CD14-positive monocyte (primary cell): Measurements from ENCODE around the gene PSMA8. TPM values are rescaled to one million over a fixed set of nuclear protein-coding genes. Genes with fewer than 3 reads are reported as not detected.

ENCODE experiments used
- DNase-seq, 3 donors: peaks; one replicate each; pipeline ENCODE4 v3.0.0-alpha.2; 2011 to 2022
- H2AFZ ChIP-seq: 2 replicates; pipeline ENCODE4 v1.6.0; 2012; ENCODE audit warnings: mild to moderate bottlenecking, low read depth, low read length, inconsistent platforms; ENCODE audit not compliant: insufficient read depth, poor library complexity, severe bottlenecking
- H3K27ac ChIP-seq, 2 donors: 1 replicate in 1 of 2; 2 replicates in 1 of 2; pipeline ENCODE4 v1.5.1; 2012 to 2013; ENCODE audit warnings: low read length in 2 of 2, control low read depth in 1 of 2, inconsistent platforms in 1 of 2, low read depth in 1 of 2, mild to moderate bottlenecking in 1 of 2
- H3K27me3 ChIP-seq, 2 donors: one replicate each; pipeline versions ENCODE4 v1.6.0 to v1.6.1; 2011 to 2013; ENCODE audit warnings: low read length in 2 of 2; ENCODE audit not compliant: control insufficient read depth in 2 of 2, insufficient read depth in 2 of 2
- H3K36me3 ChIP-seq, 2 donors: replicated peaks in 1 of 2; 1 replicate in 1 of 2; 2 replicates in 1 of 2; pipeline versions ENCODE4 v1.5.1 to v1.6.1; 2012 to 2013; ENCODE audit warnings: low read length in 2 of 2, control low read depth in 1 of 2, inconsistent platforms in 1 of 2, mild to moderate bottlenecking in 1 of 2; ENCODE audit not compliant: insufficient read depth in 2 of 2, control insufficient read depth in 1 of 2
- H3K4me1 ChIP-seq, 2 donors: 1 replicate in 1 of 2; 2 replicates in 1 of 2; pipeline versions ENCODE4 v1.5.1 to v1.6.1; 2012 to 2013; ENCODE audit warnings: low read length in 2 of 2, control low read depth in 1 of 2, inconsistent platforms in 1 of 2, mild to moderate bottlenecking in 1 of 2, moderate library complexity in 1 of 2; ENCODE audit not compliant: insufficient read depth in 2 of 2, control insufficient read depth in 1 of 2
- H3K4me2 ChIP-seq: replicated peaks from 2 replicates; pipeline ENCODE3; 2012; ENCODE audit warnings: low read length, moderate library complexity, mild to moderate bottlenecking; ENCODE audit not compliant: poor library complexity, severe bottlenecking; ENCODE audit errors: extremely low read depth
- H3K4me3 ChIP-seq, 3 experiments: fragments of 200-600 bp in 1 of 3; sonication (generic) in 1 of 3; replicated peaks in 1 of 3; 1 replicate in 2 of 3; 2 replicates in 1 of 3; pipeline ENCODE4 v1.5.1; 2011 to 2013; ENCODE audit warnings: low read length in 3 of 3, mild to moderate bottlenecking in 3 of 3, control low read depth in 2 of 3, low read depth in 2 of 3, inconsistent platforms in 1 of 3, moderate library complexity in 1 of 3
- H3K79me2 ChIP-seq: 2 replicates; pipeline ENCODE4 v1.6.0; 2012; ENCODE audit warnings: mild to moderate bottlenecking, control low read depth, inconsistent platforms, low read length, moderate library complexity; ENCODE audit not compliant: insufficient read depth
- H3K9ac ChIP-seq: 2 replicates; pipeline ENCODE4 v1.6.0; 2017; ENCODE audit warnings: low read length, mild to moderate bottlenecking; ENCODE audit not compliant: insufficient read depth, poor library complexity, severe bottlenecking
- H3K9me3 ChIP-seq, 2 donors: replicated peaks in 1 of 2; 1 replicate in 1 of 2; 2 replicates in 1 of 2; pipeline versions ENCODE4 v1.5.1 to v1.6.1; 2012 to 2013; ENCODE audit warnings: low read length in 2 of 2, control low read depth in 1 of 2; ENCODE audit not compliant: control insufficient read depth in 1 of 2, insufficient read depth in 1 of 2
- H4K20me1 ChIP-seq: 2 replicates; pipeline ENCODE4 v1.6.0; 2012; ENCODE audit warnings: mild to moderate bottlenecking, low read length, control low read depth, moderate library complexity; ENCODE audit not compliant: insufficient read depth
- H3K27ac Mint-ChIP-seq, 7 donors: one replicate each; pipeline ENCODE4 v1.8.0; 2020; ENCODE audit warnings: mild to moderate bottlenecking in 7 of 7, mixed read lengths in 7 of 7, moderate library complexity in 6 of 7, inconsistent platforms in 2 of 7
- H3K27me3 Mint-ChIP-seq, 3 donors: one replicate each; pipeline ENCODE4 v1.8.0; 2021 to 2022; ENCODE audit warnings: low read depth in 3 of 3, mild to moderate bottlenecking in 3 of 3, mixed read lengths in 3 of 3, moderate library complexity in 3 of 3, inconsistent platforms in 1 of 3
- H3K36me3 Mint-ChIP-seq, 2 donors: one replicate each; pipeline ENCODE4 v1.8.0; 2020; ENCODE audit warnings: mixed read lengths in 2 of 2, inconsistent platforms in 1 of 2, mild to moderate bottlenecking in 1 of 2
- H3K4me1 Mint-ChIP-seq: one replicate; pipeline ENCODE4 v1.8.0; 2020; ENCODE audit warnings: mild to moderate bottlenecking, mixed read lengths
- H3K4me3 Mint-ChIP-seq, 2 donors: one replicate each; pipeline ENCODE4 v1.8.0; 2020; ENCODE audit warnings: mild to moderate bottlenecking in 2 of 2, mixed read lengths in 2 of 2, moderate library complexity in 1 of 2
- H3K9me3 Mint-ChIP-seq, 7 donors: one replicate each; pipeline ENCODE4 v1.8.0; 2020 to 2022; ENCODE audit warnings: mixed read lengths in 7 of 7, mild to moderate bottlenecking in 6 of 7, moderate library complexity in 6 of 7, inconsistent platforms in 2 of 7
- CTCF ChIP-seq: fragments of 200-600 bp; IDR thresholded peaks from one replicate; pipeline ENCODE4 v1.8.0; 2022; ENCODE audit warnings: antibody characterized with exemption, mild to moderate bottlenecking
- WGBS: methylation state at CpG from one replicate; pipeline ENCODE4 v1.1.5; 2013; ENCODE audit warnings: missing lambda C conversion rate; ENCODE audit not compliant: insufficient coverage; 5-methylcytosine and 5-hydroxymethylcytosine counted together
- intact Hi-C, 2 donors: fragments of 100-400 bp; cut with micrococcal nuclease; formaldehyde crosslinking; loops; one replicate each; pipeline versions ENCODE4 v1.15.0 to v1.15.1; 2023
- polyA plus RNA-seq, 3 donors: library from polyadenylated mRNA; depleted of rRNA in 1 of 3; unstranded in 2 of 3; stranded (reverse) in 1 of 3; fragments of 300-500 nt in 2 of 3; fragments of >200 nt in 1 of 3; fragmentation: Illumina TruSeq in 2 of 3; gene quantifications; 1 replicate in 2 of 3; 2 replicates in 1 of 3; pipeline ENCODE4 v1.2.3, GENCODE V29; 2012 to 2021

Gene PSMA8
- polyA plus RNA-seq, 3 donors, result 0.13 TPM; not detected in 2

- H3K4me2 ChIP-seq, result no peak overlapping the region
- H3K27ac Mint-ChIP-seq, result no peak overlapping the region
- peaks cover 23% of the 10 kb centered on the region for H3K4me1 Mint-ChIP-seq
These were observed 46.7 kb upstream of the PSMA8 start for GRCh38 chr18:26086959-26087358.

GRCh38 chr18:26088487-26088886 is 45.2 kb upstream of the PSMA8 start:
- H4K20me1 ChIP-seq, result peaks cover 64% of the 10 kb centered on the region
- Mint-ChIP-seq H3K27ac (peak overlapping the region in 1 of 7 donors; percentile 20), H3K9me3 (peaks cover 0 to 3% (median 0%) of the 10 kb centered on the region in 7 donors), H3K4me1 (peaks cover 23% of the 10 kb centered on the region), H3K4me3 (peak overlapping the region; percentile 98), H3K36me3 (peaks cover 26 to 27% of the 10 kb centered on the region in 2 donors), H3K27me3 (no peaks in the 10 kb centered on the region)
- H3K79me2 ChIP-seq, result peaks cover 60% of the 10 kb centered on the region
- no peak overlapping the region for H2AFZ ChIP-seq
- H3K27ac ChIP-seq, result peak overlapping the region in 1 of 2 donors; percentile 99
- DNase-seq, result peak; percentile 4 to 44 (median 8)
- H3K27me3 ChIP-seq, result no peaks in the 10 kb centered on the region
- TF ChIP-seq CTCF, result no peak
- peak overlapping the region; percentile 85 for H3K4me2 ChIP-seq
- H3K9ac ChIP-seq, result no peak overlapping the region
- intact Hi-C loops, result no loop called here
- no peaks in the 10 kb centered on the region for H3K9me3 ChIP-seq
- no CpG with 5 or more reads among the region's 3 CpGs for WGBS
- H3K4me1 ChIP-seq, result peaks cover 20 to 26% of the 10 kb centered on the region in 2 donors
- H3K4me3 ChIP-seq, result peak overlapping the region in 1 of 3 experiments; percentile 99
- H3K36me3 ChIP-seq, result peaks cover 27 to 38% of the 10 kb centered on the region in 2 donors

More at GRCh38 chr18:26086959-26087358, 46.7 kb upstream of the PSMA8 start:
- H3K9me3 ChIP-seq, result no peaks in the 10 kb centered on the region
- no peaks in the 10 kb centered on the region for H3K27me3 Mint-ChIP-seq
- H3K4me1 ChIP-seq, result peaks cover 20 to 26% of the 10 kb centered on the region in 2 donors
- intact Hi-C loops, result no loop called here
- no peak for TF ChIP-seq CTCF
- H3K9me3 Mint-ChIP-seq, result peaks cover 0 to 3% (median 0%) of the 10 kb centered on the region in 7 donors
- no peaks in the 10 kb centered on the region for H3K27me3 ChIP-seq
- peaks cover 70% of the 10 kb centered on the region for H4K20me1 ChIP-seq
- no peak overlapping the region for H3K9ac ChIP-seq
- no CpG with 5 or more reads among the region's 6 CpGs for WGBS
- H3K27ac ChIP-seq, result no peak overlapping the region
- no peak overlapping the region for H2AFZ ChIP-seq
- peaks cover 42 to 54% of the 10 kb centered on the region in 2 donors for H3K36me3 ChIP-seq
- H3K4me3 ChIP-seq, result no peak overlapping the region
- peaks cover 63% of the 10 kb centered on the region for H3K79me2 ChIP-seq
- no peak for DNase-seq
- H3K36me3 Mint-ChIP-seq, result peaks cover 37% of the 10 kb centered on the region in 2 donors
- no peak overlapping the region for H3K4me3 Mint-ChIP-seq
